HG03354 (cell line): ENCODE data around the gene PTMA.

Source experiments
- ATAC-seq: cut with Tn5 transposase; IDR thresholded peaks from one replicate; pipeline ENCODE4 v1.9.1; 2021; ENCODE audit warnings: mild to moderate bottlenecking; ENCODE audit not compliant: unreplicated experiment, poor library complexity, severe bottlenecking

PTMA gene

DNA sequence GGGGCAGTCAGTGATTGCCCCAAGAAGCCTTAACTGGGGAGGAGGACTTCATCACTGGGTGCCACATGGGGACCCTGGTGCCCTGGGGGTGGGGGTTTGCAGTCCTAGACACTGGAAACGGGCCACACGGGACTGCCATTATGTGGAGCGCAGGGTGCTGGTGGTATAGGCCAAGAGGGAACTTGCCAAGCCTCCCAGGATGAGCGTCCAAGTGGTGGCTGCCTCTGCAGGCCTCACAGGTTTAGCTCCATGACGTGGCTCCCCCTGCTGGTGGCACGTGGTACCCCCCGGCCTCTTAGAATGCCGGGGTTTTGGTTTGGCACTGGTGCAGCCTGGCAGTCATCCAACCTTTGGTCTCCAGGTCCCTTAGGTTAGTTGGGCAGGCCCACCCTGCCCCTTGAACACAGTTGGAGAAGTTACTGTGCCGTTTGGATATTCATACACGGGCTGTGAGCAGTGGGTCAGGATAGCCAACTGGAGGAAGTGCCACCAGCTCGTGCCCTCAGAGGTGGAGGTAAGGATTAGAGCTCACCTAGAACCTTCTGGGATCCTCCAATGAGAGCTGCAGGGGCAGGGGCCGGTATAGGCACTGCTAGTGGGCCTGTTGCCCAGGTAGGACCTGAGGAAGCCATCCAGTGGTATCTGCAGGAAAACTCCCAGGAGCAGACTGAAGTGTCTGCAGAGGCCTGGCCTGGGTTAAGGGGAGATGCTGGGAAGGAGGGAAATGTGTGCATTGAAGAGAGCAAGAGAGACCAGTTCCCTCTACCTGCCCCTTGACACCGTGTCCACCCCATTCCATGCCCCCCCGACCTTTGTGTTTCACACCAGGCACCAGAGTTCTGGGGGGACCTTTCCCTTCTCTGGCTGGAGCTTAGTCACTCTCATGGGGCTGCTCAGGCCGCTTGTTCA is 5.7 kb downstream of the PTMA start:
- ATAC-seq, result peak; percentile 33

DNA sequence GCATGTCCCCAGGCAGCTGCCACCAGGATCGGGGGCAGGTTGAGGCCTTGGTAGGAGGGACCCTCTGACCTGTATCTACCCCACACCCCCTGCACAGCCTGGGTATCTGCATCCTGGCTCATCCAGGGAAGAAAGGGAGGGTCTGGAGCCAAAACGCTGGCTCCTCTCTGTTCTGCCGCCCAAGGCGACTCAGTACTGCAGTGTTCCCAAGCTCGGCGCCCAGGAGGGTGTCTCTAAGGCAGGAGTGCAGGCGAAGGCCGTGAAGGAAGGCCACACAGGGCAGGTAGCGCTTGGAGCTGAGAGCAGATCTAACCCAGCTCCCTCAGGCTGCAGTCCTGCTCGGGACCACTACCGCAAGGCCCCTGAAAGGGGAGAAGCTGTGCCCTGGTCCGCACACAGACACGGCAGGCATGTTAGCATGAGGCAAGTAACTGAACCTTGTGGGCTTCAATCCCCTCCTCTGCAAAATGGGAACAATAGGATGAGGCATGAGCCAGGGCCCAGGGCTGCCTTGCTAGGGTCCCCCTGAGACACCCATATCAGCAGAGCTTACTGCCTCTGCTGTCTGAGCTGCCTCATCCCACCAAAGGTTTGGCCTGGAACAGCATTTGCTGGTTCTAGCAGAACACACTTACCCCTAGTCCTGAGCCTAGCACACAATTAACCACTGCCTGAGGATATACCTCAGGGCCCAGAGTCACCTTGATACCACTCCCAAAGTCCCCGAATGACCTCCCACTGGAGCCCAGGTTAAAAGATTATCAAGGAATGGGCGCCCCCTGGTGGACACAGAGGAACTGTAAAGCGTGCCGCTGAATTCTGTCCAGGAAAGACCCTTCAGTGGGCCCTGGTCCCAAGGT is 6.5 kb downstream of the PTMA start:
- no peak for ATAC-seq

DNA sequence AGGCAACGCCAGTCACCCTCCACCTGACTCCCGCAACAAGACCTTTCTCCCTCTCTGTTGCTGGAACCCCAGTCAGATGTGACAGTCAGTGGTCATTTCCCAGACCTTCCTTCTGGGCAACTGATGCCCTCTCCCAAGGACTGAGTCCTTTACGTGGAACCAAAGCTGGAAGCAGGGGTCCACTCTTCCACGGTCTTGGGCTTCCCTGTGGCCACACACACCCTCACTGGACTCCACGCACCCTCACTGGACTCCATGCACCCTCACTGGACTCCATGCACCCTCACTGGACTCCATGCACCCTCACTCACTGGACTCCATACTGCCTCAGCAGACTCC is 7.1 kb downstream of the PTMA start:
- ATAC-seq, result no peak

DNA sequence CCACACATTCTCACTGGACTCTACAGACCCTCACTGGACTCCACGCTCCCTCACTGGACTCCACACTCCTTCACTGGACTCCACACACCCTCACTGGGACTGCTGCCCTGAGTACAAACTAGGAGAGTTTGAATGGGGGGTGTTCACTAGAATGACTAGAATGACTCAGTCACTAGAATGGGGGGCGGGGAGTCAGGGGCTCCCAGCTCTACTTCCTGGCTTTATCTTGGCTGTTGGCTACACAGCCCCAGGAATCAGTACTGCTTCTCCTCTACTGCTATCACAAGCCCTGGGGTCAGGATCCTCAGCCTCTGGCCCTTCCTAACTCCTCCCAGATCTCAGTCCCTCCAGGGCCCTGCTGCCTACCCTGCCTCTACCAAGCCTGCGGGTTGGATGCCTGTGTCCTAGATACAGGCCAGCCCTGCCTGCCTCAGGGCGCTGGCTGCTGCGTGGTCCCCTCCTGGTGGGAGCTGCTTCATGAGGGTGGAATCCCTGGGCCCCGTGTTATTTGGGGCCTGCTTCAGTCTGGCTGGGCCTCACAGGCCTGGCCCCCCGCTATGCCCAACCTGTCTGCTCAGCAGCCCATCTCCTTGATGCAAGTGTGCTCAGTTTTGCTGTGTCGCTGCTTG is 7.8 kb downstream of the PTMA start:
- no peak for ATAC-seq

DNA sequence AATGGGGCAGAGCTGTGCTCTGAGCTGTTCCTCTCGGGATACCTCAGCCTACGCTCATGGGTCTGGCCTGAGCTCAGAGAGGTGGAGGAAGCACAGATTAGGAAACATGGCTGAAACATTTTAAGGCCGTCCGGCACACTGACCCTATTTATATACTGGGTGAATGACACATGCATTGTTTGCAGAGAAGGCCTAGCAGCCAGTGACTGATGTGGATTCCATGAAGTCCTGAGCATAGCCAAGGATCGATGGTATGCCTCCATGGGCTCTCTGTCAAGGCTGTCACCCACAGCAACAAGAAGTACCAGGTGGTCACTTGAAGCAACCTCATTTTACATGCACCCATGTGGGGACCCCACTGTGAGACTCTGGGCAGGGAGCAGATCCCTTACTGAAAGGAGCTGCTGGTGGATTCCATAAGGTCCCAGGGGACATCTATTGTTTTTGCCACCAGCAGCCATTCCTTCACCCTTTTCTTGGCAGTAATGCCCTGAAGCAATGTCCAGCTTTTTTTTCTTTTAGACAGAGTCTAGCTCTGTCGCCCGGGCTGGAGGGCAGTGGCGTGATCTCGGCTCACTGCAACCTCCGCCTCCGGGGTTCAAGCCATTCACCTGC is 8.4 kb downstream of the PTMA start:
- no peak for ATAC-seq

DNA sequence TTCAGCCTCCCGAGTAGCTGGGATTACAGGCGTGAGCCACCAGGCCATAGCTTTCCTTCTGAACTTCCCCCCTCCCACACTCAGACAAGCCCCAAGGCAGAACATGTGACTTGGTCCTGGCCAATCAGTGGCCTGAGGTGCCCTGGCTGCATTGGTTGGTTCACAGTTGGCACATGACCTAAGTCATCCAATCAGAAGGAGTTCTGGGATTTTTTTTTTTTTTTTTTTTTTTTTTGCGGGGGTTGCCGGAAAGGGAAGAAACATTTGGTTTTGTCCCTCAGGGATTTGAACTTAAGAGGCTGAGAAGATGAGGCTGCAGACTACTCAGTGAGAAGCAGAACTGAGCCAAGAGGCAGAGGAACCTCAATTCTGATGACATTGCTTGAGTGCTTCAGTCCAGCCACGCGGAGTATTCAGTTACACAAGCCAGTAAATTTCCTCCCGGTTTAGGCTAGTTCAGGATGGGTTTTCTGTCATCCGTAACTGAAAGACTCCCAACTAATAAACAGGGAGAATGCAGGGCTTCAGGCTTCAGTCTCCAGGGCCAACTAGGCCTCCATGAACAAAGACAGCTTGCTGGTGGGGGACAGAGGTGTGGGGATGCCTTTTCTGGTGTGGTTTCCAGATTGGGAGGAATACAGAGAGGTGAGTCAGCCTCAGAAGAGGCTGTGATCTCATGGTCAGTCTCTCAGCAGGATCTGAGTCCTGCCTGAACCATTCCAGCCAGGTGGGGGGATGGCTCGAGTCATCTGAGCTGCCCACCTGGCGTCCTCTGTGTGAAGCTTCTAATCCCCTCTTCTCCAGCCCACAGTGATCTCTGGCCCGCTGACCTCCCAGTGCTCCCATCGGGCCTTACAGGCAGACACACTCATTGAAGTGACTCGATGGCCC is 9.2 kb downstream of the PTMA start:
- peak; percentile 41 for ATAC-seq

DNA sequence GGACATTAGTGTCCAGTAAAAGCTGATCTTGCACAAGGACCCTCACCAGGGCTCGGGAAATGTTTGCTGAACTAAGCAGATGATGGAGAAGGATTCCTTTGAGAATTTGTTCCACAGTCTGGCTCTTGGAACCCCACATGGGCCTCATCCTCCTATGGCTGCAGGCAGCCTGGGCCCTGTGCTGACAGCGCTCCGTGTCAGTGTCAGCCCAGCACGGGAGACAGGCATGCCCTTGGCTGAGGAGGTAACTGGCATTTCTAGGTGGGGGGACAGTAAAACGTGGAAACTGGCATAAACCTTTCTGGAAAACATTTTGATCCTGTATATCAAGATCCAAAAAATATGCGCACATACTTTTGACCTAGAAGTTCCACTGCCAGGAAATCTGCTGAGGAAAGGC is 10.5 kb downstream of the PTMA start:
- ATAC-seq, result no peak

DNA sequence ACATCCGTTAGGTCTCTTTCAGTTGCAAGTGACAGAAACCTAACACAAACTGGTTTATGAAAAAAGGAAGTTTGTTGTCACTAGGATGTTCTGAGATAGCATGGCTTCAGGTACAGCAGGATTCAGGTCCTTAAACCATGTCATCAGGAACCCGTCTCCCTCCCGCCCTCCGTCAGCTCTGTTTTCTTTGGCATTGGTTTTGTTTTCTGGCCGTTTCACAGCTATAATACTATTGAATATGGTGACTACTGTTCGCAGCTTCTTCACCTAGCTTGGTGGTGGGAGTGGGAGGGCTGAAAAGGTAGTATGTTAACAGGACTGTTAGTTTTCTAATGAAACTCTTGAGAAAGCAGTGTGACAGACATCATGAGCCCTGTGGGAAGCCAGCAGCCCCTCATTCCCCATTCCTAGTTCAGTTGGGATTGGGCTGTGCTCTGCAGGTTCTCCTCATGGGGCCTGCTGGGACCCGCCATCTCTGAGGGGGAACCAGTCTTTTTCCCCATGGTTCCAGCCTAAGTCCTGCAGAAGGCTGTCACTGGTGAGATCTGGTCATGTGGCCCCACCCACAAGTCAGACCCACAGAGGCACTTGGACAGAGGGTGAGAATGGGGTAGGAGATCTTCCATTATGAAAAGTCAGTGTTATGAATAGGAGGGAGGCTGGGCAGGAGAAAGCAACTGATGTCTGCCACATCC is 12.1 kb downstream of the PTMA start:
- peak; percentile 3 for ATAC-seq

DNA sequence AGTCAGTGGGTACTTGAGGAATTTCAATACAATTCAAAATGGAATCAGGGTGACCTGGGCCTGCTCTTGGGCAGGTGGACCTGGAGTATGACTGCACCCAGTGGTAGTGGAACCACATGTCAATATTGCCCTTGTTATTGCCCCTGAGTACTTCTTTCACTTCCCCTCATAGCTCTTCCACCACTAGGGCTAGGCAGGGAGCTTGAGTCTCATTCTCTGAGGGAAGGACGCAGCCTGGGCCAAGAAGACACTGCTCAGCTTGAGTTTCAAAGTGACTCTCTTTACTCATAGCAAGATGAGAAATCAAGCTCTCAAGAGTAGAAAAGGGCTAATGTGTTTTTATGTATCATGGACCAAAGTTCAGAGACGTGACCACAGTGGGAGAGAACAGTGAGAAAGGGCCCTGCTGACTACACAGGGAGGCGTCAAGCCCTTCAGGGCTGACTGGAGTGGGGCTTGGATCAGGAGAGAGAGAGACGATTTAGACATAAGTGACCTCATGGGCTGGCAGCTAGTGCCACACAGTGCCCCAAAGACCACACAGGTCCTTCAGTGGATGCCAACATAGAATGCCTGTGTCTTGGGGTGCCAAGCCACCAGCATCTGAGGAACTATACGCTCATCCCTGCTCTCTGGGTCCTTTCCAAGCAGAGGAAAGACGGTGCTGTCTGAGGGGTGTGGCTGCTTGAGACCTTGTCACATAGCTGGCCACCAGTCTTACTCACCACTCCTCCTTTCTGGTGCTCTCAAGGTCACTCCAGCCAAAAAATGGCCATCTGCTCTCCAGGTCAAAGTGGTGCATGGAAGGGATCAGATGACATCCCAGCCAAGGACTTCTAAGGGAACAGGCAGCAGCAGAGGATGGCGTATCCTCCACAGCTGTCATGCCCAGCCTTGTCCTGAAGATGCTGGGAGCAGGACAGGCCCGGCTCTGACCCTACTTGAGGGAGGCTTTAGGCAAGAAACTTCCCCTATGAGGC is 13.0 kb downstream of the PTMA start:
- peak; percentile 64 for ATAC-seq

DNA sequence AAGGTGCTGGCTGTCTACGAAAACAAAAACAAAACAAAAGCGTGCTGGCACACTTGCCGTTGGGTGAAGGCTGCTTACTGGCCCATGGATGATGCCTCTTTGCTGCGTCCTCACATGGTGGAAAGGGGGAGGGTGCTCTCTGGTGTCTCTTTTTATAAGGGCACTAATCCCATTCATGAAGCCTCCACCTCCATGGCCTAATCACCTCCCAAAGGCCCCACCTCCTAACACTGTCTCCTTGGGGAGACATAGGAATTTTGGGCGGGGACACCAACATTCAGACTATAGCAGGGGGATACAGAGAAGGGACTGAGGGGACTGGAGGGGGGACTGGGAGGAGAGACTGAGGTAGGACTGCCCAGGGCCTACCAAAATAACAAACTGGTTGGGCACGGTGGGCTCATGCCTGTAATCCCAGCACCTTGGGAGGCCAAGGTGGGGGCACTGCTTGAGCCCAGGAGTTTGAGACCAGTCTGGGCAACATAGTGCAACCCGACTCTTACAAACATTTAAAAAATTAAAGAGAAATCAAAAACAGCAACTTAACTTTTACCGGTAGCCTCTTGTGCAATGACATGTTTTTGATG is 14.5 kb downstream of the PTMA start:
- no peak for ATAC-seq

DNA sequence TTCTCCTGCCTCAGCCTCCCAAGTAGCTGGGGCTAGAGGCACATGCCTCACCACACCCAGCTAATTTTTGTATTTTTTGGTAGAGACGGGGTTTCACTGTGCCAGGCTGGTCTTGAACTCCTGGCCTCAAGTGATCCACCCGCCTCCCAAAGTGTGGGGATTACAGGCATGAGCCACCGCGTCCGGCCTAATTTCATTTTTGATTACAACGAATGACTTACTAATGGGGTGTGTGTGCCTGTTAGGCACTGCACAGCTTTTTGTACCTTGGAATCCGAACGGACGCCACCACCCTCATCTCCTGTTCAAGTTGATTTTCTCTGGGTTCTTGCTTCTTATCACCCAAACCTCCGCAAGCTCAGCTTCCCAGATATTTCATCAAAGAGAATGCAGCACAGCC is 17.2 kb downstream of the PTMA start:
- no peak for ATAC-seq

DNA sequence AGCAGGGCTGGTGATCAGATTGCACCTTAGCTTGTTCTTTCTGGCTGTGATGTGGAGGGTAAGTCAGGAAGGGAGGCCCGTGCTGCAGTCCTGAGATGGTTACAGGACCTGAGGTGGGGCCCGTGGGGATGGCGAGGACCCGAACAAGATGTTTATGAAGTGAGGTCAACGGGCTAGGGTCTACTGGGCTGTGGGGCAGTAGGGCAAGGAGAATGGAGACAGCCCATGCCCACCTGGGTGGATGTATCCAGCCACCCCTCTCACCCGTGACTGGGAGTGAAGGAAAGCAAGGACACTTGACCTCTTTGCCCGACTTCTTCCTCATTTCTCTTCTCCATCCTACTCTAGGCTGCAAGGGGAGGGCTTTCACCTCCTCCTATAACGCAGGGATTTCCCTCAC is 18.0 kb downstream of the PTMA start:
- no peak for ATAC-seq

DNA sequence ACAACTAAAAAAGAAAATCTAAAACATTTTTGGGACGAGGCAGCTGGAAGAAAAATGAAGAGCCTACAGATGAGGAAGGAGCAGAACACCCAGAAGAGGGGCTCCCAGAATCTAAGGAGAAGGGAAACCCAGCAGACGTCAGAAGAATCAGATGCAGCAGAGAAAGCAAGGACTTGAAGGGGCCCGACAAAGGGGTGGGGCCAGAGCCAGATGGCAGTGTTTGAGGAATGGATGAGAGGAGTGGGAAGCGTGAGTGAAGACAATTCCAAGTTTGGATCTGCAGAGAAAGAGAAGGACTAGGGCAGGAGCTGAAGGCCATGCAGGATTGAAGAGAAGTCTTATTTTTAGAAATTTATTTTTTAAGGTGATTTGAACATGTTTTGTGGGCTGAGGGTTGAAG is 19.3 kb downstream of the PTMA start:
- ATAC-seq, result no peak

DNA sequence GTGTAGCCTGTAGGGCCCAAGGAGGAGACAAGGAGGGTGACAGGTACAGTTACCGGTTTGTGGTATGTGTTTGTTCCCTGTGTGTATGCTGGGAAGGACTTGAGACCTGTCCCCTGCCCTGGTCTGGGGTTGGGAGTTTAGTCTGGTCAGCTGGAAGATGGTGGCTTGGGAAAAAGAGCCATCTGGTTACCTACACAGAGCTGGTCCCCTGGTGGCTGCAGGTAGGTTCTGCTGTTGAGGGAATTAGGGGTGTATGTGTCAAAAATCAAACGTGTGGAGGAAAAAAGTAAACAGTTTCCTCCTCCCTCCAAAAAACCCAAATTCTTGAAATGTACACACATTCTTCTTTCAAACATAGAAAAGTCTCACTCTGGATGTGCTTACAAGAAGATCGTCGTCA is 24.3 kb downstream of the PTMA start:
- no peak for ATAC-seq

DNA sequence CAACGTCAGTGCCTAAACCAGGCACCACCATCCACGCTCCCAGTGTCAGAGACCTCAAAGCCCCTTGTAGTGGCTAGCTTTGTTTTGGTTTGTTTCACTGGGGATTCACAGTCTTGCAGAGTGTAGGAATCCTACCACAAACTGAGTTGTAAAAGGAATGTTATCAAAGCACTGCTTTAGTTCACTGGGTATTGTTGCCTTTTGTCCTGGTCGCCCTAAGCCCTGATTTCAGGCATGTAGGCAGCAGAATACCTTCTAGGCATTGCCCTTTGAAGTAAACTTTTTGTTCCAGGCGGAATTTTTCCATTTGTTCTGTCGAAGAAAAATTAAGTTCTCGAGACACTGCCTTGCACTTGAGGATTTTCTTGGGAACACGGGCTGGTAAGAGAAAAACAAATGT is 29.4 kb downstream of the PTMA start:
- ATAC-seq, result no peak

DNA sequence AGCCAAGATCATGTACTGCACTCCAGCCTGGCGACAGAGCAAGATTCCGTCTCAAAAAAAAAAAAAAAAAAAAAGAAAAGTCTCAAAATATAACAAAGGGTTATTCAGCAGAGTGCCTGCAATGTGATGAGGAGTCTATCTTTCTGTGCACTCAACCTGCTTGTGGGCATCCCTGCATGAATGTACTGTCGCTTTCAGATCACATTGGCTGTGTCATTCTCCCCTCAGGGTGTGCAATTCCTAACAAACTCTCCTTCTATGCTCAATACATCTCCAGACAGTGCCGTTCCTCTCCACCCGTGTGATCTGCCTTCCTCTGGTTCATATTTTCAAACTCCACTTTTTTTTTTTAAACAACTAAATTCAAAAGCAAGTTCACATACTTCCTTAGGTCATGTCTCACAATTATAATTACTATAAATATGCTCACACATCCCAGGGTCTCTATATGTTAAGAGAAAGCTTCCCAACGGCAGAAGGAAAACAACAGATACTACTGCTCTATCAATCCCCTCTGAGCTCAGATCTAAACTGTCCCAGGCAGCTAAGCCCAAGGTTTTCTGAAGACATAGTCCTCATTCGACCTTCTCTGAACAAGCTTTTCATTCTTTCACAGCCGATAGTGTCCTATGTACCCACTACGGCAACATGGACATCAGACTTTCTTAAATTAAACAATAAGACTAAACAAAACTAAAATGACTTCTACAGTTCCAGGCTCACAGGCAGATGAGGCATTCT is 35.2 kb downstream of the PTMA start:
- ATAC-seq, result no peak
